AG04449 (cell line): Measurements from ENCODE around the gene ABR.

ENCODE experiments used
- CTCF ChIA-PET: fragments of 350-600 bp; formaldehyde crosslinking; extraction: SDS; loops from one replicate; lab custom pipeline; 2021; ENCODE audit warnings: antibody characterized with exemption; lab: Yijun Ruan, JAX
- POLR2A ChIA-PET: fragments of 400-600, 350-600 bp; formaldehyde crosslinking; extraction: SDS; loops from one replicate; lab custom pipeline; 2020; ENCODE audit warnings: antibody characterized with exemption, inconsistent platforms; lab: Yijun Ruan, JAX
- DNase-seq: peaks from one replicate; pipeline ENCODE4 v3.0.0-alpha.2; 2010; ENCODE audit warnings: low read depth, low spot score
- H3K4me3 ChIP-seq: 2 replicates; pipeline ENCODE4 v1.5.1; 2011; ENCODE audit warnings: low read depth, mild to moderate bottlenecking, control low read depth, low read length
- CTCF ChIP-seq: IDR thresholded peaks from one replicate; pipeline ENCODE4 v1.5.1; 2011; ENCODE audit warnings: mild to moderate bottlenecking, moderate library complexity, low read length, control low read depth, inconsistent platforms; ENCODE audit not compliant: insufficient read depth; ENCODE audit errors: missing control alignments

The ABR gene

GRCh38 chr17:962166-962565 is 217.6 kb downstream of the ABR start:
- ChIA-PET POLR2A (no interaction called here), CTCF (no interaction called here)
- DNase-seq: no peak
- H3K4me3 ChIP-seq: no peak overlapping the region
- TF ChIP-seq CTCF: no peak

GRCh38 chr17:958712-959451 is 220.9 kb downstream of the ABR start:
- no peak for DNase-seq
- H3K4me3 ChIP-seq: no peak overlapping the region
- POLR2A ChIA-PET: interaction anchor here (0.6 kb wide), 1 partner anchor 32 kb away, joined by 3 read pairs; no protein-coding TSS in a partner anchor
- no peak for TF ChIP-seq CTCF
- CTCF ChIA-PET: interaction anchor here (1.0 to 1.3 kb wide), 2 partner anchors 21 to 22 kb away, joined by 3 read pairs; partner anchors contain the start of gene NXN

- H3K4me3 ChIP-seq: no peak overlapping the region
- no peak for TF ChIP-seq CTCF
- CTCF ChIA-PET: interaction anchor here (1.3 kb wide), 1 partner anchor 23 kb away, joined by 3 read pairs; no protein-coding TSS in a partner anchor
- DNase-seq: no peak
- POLR2A ChIA-PET: no interaction called here
Measured at GRCh38 chr17:957856-958421, 221.8 kb downstream of the ABR start.

DNA sequence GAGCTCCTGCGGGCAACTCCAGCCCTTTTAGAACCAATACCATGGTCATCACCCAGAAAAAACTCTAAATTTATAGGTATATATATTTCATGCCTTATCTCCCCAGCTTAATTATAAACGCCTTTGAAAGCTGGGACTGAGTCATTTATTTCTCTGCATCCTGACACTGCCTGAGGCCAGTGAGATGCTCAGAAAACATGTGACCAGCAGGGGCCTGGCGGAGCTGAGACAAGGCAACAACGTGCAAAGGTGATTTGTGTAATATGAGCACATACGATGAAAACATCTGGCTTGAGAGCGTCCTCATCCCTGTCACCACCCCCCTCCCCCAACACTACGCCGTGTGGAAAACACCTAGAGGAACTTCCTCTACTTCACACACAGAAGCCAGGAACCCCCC is 222.9 kb downstream of the ABR start:
- H3K4me3 ChIP-seq: no peak overlapping the region
- ChIA-PET POLR2A (interaction anchor here (1.1 kb wide), 1 partner anchor 29 kb away, joined by 3 read pairs; no protein-coding TSS in a partner anchor), CTCF (interaction anchor here (0.7 to 1.6 kb wide), 2 partner anchors 8 to 19 kb away, joined by 3 to 5 read pairs; no protein-coding TSS in a partner anchor)
- DNase-seq: no peak
- TF ChIP-seq CTCF: no peak

DNA sequence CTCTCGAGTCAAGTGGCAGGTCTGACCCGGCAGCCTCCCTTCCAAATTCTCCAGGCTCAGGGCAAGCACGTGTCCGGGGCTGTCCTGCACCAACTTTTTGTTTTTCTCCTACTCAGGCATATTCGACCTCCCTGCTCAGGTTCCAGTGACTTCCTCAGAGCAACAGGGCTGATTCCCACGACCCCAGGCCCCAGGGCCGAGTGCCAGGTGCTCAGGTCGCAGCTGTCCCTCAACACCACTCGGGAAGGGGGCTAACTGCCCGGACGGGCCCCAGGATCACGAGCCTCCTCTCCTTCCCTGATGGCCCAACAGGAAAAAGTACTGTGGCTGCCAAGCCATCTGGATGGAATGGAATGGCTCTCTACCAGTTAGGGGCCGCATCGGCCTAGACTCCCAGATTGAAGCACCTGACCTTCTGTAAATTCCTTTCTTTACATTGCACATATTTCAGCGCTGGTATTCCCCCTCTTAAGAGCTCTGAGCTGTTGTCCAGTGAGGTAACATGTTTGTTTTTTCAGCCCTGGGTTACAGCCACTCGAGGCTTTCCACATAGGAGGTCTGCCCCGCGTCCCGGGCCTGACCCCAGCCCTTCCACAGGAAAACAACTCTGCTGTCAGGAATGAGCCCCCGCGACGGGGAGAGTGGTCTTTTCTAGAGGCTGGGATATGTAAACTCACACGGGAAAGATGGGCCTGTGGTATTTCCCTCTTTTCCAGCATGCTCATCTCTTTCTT is 225.2 kb downstream of the ABR start:
- POLR2A ChIA-PET: interaction anchor here (0.7 kb wide), 1 partner anchor 19 kb away, joined by 4 read pairs; no protein-coding TSS in a partner anchor
- DNase-seq: peak; percentile 86
- CTCF ChIA-PET: no interaction called here
- no peak for TF ChIP-seq CTCF
- no peak overlapping the region for H3K4me3 ChIP-seq

DNA sequence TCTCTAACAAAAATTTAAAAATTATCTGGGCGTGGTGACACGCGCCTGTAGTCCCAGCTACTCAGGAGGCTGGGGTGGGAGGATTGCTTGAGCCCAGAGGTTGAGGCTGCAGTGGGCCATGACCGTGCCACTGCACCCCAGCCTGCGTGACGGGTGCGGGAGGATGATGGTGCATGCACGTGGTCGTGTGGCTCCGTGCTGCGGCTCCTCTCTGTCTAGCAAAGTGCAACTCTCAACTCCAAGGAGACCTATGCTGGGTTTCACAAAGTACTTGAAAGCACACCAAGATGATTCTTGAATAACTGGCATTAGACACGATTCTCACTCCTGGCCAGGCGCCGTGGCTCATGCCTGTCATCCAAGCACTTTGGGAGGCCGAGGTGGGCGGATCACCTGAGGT is 226.0 kb downstream of the ABR start:
- ChIA-PET CTCF (no interaction called here), POLR2A (interaction anchor here (0.7 kb wide), 1 partner anchor 20 kb away, joined by 4 read pairs; no protein-coding TSS in a partner anchor)
- H3K4me3 ChIP-seq: no peak overlapping the region
- no peak for TF ChIP-seq CTCF
- DNase-seq: no peak
